Glutamatergic neuron (in vitro differentiated cells): ENCODE data around the gene ARL5C. TPM values are rescaled to one million over a fixed set of nuclear protein-coding genes. Genes with fewer than 3 reads are reported as not detected.
A peak's percentile ranks its signal among the peaks of the same experiment; 100 is the strongest.
"Not testable (repeated sequence)": the region's sequence is repeated elsewhere in the genome, so short reads cannot be mapped to it uniquely, and the experiment has no call there.

Experiments
- DNase-seq: peaks from one replicate; pipeline ENCODE4 v3.0.0; 2022
- H3K27ac Mint-ChIP-seq: one replicate; pipeline ENCODE4 v1.8.0; 2020; ENCODE audit warnings: mild to moderate bottlenecking, mixed read lengths, inconsistent platforms; ENCODE audit not compliant: unreplicated experiment
- H3K27me3 Mint-ChIP-seq: one replicate; pipeline ENCODE4 v1.8.0; 2020; ENCODE audit warnings: mild to moderate bottlenecking, moderate library complexity, mixed read lengths, inconsistent platforms; ENCODE audit not compliant: unreplicated experiment
- H3K36me3 Mint-ChIP-seq: one replicate; pipeline ENCODE4 v1.8.0; 2020; ENCODE audit warnings: mild to moderate bottlenecking, mixed read lengths, inconsistent platforms; ENCODE audit not compliant: unreplicated experiment
- H3K4me1 Mint-ChIP-seq: one replicate; pipeline ENCODE4 v1.8.0; 2020; ENCODE audit warnings: mild to moderate bottlenecking, low read depth, mixed read lengths, inconsistent platforms; ENCODE audit not compliant: unreplicated experiment
- H3K4me3 Mint-ChIP-seq: one replicate; pipeline ENCODE4 v1.8.0; 2020; ENCODE audit warnings: mild to moderate bottlenecking, mixed read lengths, inconsistent platforms; ENCODE audit not compliant: unreplicated experiment
- H3K9me3 Mint-ChIP-seq: one replicate; pipeline ENCODE4 v1.8.0; 2020; ENCODE audit warnings: mild to moderate bottlenecking, moderate library complexity, mixed read lengths, inconsistent platforms; ENCODE audit not compliant: unreplicated experiment
- total RNA-seq: library from RNA; stranded (reverse); fragmentation: NEBNext Ultra II Directional; extraction: Animal tissue kit (Norgen Biotek cat#: 25700); gene quantifications from one replicate; pipeline ENCODE4 v1.2.1, GENCODE V29; 2021; ENCODE audit not compliant: unreplicated experiment
- TF ChIP-seq, protein P1 (sequence below): fragments of 200-600 bp; sonication (generic); IDR thresholded peaks from one replicate; pipeline ENCODE4 v1.5.0; 2021; ENCODE audit not compliant: partially characterized antibody, unreplicated experiment

ARL5C gene
- total RNA-seq, 1 donor from 2014 or later, result not detected

- peaks cover 15% of the 10 kb centered on the region for H3K27me3 Mint-ChIP-seq
- TF ChIP-seq, protein P1, sequence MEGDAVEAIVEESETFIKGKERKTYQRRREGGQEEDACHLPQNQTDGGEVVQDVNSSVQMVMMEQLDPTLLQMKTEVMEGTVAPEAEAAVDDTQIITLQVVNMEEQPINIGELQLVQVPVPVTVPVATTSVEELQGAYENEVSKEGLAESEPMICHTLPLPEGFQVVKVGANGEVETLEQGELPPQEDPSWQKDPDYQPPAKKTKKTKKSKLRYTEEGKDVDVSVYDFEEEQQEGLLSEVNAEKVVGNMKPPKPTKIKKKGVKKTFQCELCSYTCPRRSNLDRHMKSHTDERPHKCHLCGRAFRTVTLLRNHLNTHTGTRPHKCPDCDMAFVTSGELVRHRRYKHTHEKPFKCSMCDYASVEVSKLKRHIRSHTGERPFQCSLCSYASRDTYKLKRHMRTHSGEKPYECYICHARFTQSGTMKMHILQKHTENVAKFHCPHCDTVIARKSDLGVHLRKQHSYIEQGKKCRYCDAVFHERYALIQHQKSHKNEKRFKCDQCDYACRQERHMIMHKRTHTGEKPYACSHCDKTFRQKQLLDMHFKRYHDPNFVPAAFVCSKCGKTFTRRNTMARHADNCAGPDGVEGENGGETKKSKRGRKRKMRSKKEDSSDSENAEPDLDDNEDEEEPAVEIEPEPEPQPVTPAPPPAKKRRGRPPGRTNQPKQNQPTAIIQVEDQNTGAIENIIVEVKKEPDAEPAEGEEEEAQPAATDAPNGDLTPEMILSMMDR, result no peak
Measured at GRCh38 chr17:39169101-39169500, 3.1 kb upstream of the ARL5C start.

GRCh38 chr17:39168503-39168902 lies 2.5 kb upstream of the ARL5C start:
- not testable (repeated sequence) for H3K36me3 Mint-ChIP-seq, H3K27ac Mint-ChIP-seq, DNase-seq, H3K9me3 Mint-ChIP-seq
- Mint-ChIP-seq H3K27me3 (peaks cover 12% of the 10 kb centered on the region), H3K4me3 (peak overlapping the region; percentile 34), H3K4me1 (peaks cover 23% of the 10 kb centered on the region)

More at GRCh38 chr17:39169101-39169500, 3.1 kb upstream of the ARL5C start:
- DNase-seq, result no peak
- Mint-ChIP-seq H3K9me3 (peaks cover 8% of the 10 kb centered on the region), H3K4me1 (peaks cover 24% of the 10 kb centered on the region), H3K27ac (no peak overlapping the region), H3K4me3 (no peak overlapping the region), H3K36me3 (no peaks in the 10 kb centered on the region)

DNA sequence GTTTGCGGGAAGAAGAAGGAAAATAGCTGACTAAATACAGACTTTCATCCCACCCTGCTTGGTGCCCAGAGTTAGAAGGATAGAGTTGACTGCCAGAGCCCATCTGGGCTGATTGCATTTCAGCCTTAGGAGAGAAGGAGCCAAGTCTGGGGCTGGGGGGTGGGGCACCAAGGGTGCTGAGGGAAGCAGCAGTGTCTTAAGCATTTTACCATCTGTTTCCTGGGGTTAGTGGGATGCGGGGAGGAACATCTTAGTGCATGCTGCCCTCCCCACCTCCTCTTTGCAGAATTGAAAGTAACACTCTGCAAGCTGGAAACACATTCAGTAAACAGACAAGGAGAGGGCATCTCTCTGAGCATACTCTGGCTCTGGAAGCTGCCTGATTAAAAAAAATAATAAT lies 1.5 kb upstream of the ARL5C start:
- peaks cover 10% of the 10 kb centered on the region for H3K27me3 Mint-ChIP-seq

GRCh38 chr17:39166437-39167335 lies 725 bp upstream of the ARL5C start:
- H3K27ac Mint-ChIP-seq, result no peak overlapping the region
- DNase-seq, result no peak
- no peaks in the 10 kb centered on the region for H3K36me3 Mint-ChIP-seq
- TF ChIP-seq, protein P1, result no peak
- peak overlapping the region; percentile 59 for H3K4me3 Mint-ChIP-seq
- peaks cover 16% of the 10 kb centered on the region for H3K4me1 Mint-ChIP-seq
- peaks cover 7% of the 10 kb centered on the region for H3K27me3 Mint-ChIP-seq
- peaks cover 5% of the 10 kb centered on the region for H3K9me3 Mint-ChIP-seq

More for the DNA sequence above, 1.5 kb upstream of the ARL5C start:
- DNase-seq, result no peak
- peak overlapping the region; percentile 36 for H3K4me3 Mint-ChIP-seq
- H3K27ac Mint-ChIP-seq, result no peak overlapping the region
- no peaks in the 10 kb centered on the region for H3K36me3 Mint-ChIP-seq
- TF ChIP-seq, protein P1, result no peak
- H3K4me1 Mint-ChIP-seq, result peaks cover 20% of the 10 kb centered on the region
- peaks cover 8% of the 10 kb centered on the region for H3K9me3 Mint-ChIP-seq

DNA sequence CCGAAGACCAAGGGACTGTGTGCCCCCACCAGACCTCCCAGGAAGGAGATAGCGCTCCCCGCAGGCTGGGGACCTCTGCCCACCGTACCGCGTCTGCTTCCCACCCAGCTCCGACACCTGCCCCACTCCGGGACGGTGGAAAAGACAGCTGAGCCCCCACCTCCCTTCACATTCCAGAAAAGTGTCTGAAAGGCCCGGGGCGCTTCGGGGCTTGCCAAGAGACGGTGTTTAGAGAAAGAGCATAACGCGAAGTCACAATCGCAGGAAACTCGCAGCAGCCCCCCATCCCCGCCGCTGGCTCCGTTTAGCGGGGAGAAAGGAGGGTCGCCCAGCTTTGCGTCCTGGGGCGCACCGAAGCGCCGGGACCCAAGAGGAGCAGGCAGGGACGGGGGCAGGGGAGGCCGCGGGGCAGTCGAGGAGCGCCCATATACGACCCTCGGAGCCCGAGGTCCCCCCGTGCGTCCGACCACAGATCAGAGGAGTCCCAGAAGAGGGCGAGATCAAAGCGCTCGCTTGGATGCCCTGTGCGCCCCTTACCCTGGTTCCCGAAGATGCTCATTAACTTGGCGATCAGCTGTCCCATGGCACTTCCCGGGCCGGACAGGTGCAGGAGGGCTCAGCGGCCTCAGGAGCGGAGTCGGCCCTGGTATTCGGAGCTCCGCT lies 652 bp downstream of the ARL5C start:
- DNase-seq, result no peak
- H3K4me3 Mint-ChIP-seq, result peak overlapping the region; percentile 92
- H3K27me3 Mint-ChIP-seq, result peaks cover 7% of the 10 kb centered on the region
- TF ChIP-seq, protein P1, result no peak
- no peaks in the 10 kb centered on the region for H3K36me3 Mint-ChIP-seq
- H3K9me3 Mint-ChIP-seq, result peaks cover 4% of the 10 kb centered on the region
- H3K27ac Mint-ChIP-seq, result peak overlapping the region; percentile 18
- peaks cover 16% of the 10 kb centered on the region for H3K4me1 Mint-ChIP-seq
